Measurements from ENCODE around the gene TACR2.

Gene TACR2

GRCh38 chr10:69413221-69413865 is 3.4 kb downstream of the TACR2 start:
- no peak for TF ChIP-seq Cebpa-rat (IDR thresholded peaks at IDR 0.05)
- peaks cover 8% of the 10 kb centered on the region for H3K27me3 ChIP-seq
- H3K36me3 ChIP-seq = no peaks in the 10 kb centered on the region
- no peaks in the 10 kb centered on the region for H4K20me1 ChIP-seq
- H3K9me3 ChIP-seq = no peaks in the 10 kb centered on the region
- H3K4me3 ChIP-seq = no peak overlapping the region
- no peak overlapping the region for H3K4me2 ChIP-seq
- H3K27ac ChIP-seq = no peak overlapping the region
- H3K9ac ChIP-seq = no peak overlapping the region
- peaks cover 25% of the 10 kb centered on the region for H3K4me1 ChIP-seq

GRCh38 chr10:69412232-69412790 is 4.4 kb downstream of the TACR2 start:
- Histone ChIP-seq H3K4me2 (no peak overlapping the region), H3K36me3 (no peaks in the 10 kb centered on the region), H3K27me3 (peaks cover 8% of the 10 kb centered on the region), H3K9ac (no peak overlapping the region), H4K20me1 (no peaks in the 10 kb centered on the region), H3K4me1 (peaks cover 35% of the 10 kb centered on the region), H3K27ac (no peak overlapping the region), H3K9me3 (no peaks in the 10 kb centered on the region), H3K4me3 (no peak overlapping the region)
- TF ChIP-seq Cebpa-rat (IDR thresholded peaks at IDR 0.05) = no peak

GRCh38 chr10:69411476-69411875 is 5.2 kb downstream of the TACR2 start:
- no peak for TF ChIP-seq Cebpa-rat (IDR thresholded peaks at IDR 0.05)
- no peak overlapping the region for H3K27ac ChIP-seq
- H3K9ac ChIP-seq = no peak overlapping the region
- H3K27me3 ChIP-seq = peaks cover 8% of the 10 kb centered on the region
- no peak overlapping the region for H3K4me2 ChIP-seq
- H3K4me3 ChIP-seq = no peak overlapping the region
- no peaks in the 10 kb centered on the region for H3K36me3 ChIP-seq
- no peaks in the 10 kb centered on the region for H3K9me3 ChIP-seq
- H4K20me1 ChIP-seq = no peaks in the 10 kb centered on the region
- peaks cover 36% of the 10 kb centered on the region for H3K4me1 ChIP-seq

- no peak overlapping the region for H3K4me3 ChIP-seq
- peaks cover 41% of the 10 kb centered on the region for H3K4me1 ChIP-seq
- no peak overlapping the region for H3K9ac ChIP-seq
- no peaks in the 10 kb centered on the region for H4K20me1 ChIP-seq
- H3K36me3 ChIP-seq = no peaks in the 10 kb centered on the region
- TF ChIP-seq Cebpa-rat (IDR thresholded peaks at IDR 0.05) = no peak
- no peak overlapping the region for H3K27ac ChIP-seq
- H3K9me3 ChIP-seq = no peaks in the 10 kb centered on the region
- H3K27me3 ChIP-seq = peaks cover 8% of the 10 kb centered on the region
- H3K4me2 ChIP-seq = peak overlapping the region; percentile 85
Observed at GRCh38 chr10:69410487-69410886, 6.2 kb downstream of the TACR2 start.

- Histone ChIP-seq H3K4me3 (no peak overlapping the region), H4K20me1 (no peaks in the 10 kb centered on the region), H3K4me1 (peaks cover 41% of the 10 kb centered on the region), H3K27ac (no peak overlapping the region), H3K9me3 (no peaks in the 10 kb centered on the region), H3K4me2 (peak overlapping the region; percentile 85), H3K9ac (no peak overlapping the region), H3K36me3 (no peaks in the 10 kb centered on the region), H3K27me3 (peaks cover 8% of the 10 kb centered on the region)
- TF ChIP-seq Cebpa-rat (IDR thresholded peaks at IDR 0.05) = no peak
Observed at GRCh38 chr10:69409968-69410367, 6.8 kb downstream of the TACR2 start.

- no peaks in the 10 kb centered on the region for H4K20me1 ChIP-seq
- peak overlapping the region; percentile 85 for H3K4me2 ChIP-seq
- no peaks in the 10 kb centered on the region for H3K36me3 ChIP-seq
- peak overlapping the region; percentile 62 for H3K4me3 ChIP-seq
- H3K27me3 ChIP-seq = peaks cover 8% of the 10 kb centered on the region
- TF ChIP-seq Cebpa-rat (IDR thresholded peaks at IDR 0.05) = no peak
- H3K9me3 ChIP-seq = no peaks in the 10 kb centered on the region
- peak overlapping the region; percentile 51 for H3K9ac ChIP-seq
- H3K27ac ChIP-seq = peak overlapping the region; percentile 66
- H3K4me1 ChIP-seq = peaks cover 41% of the 10 kb centered on the region
Observed at GRCh38 chr10:69409176-69409495, 7.6 kb downstream of the TACR2 start.

- no peaks in the 10 kb centered on the region for H3K36me3 ChIP-seq
- no peaks in the 10 kb centered on the region for H4K20me1 ChIP-seq
- H3K4me2 ChIP-seq = peak overlapping the region; percentile 85
- H3K27ac ChIP-seq = peak overlapping the region; percentile 66
- peaks cover 41% of the 10 kb centered on the region for H3K4me1 ChIP-seq
- H3K27me3 ChIP-seq = peaks cover 8% of the 10 kb centered on the region
- H3K4me3 ChIP-seq = peak overlapping the region; percentile 62
- H3K9ac ChIP-seq = peak overlapping the region; percentile 51
- H3K9me3 ChIP-seq = no peaks in the 10 kb centered on the region
- no peak for TF ChIP-seq Cebpa-rat (IDR thresholded peaks at IDR 0.05)
Observed at GRCh38 chr10:69408318-69409175, 8.2 kb downstream of the TACR2 start.

- no peak overlapping the region for H3K9ac ChIP-seq
- H3K4me1 ChIP-seq = peaks cover 41% of the 10 kb centered on the region
- H3K9me3 ChIP-seq = no peaks in the 10 kb centered on the region
- H3K4me3 ChIP-seq = no peak overlapping the region
- H3K27me3 ChIP-seq = peaks cover 8% of the 10 kb centered on the region
- peak overlapping the region; percentile 79 for H3K4me2 ChIP-seq
- H3K27ac ChIP-seq = no peak overlapping the region
- TF ChIP-seq Cebpa-rat (IDR thresholded peaks at IDR 0.05) = no peak
- H4K20me1 ChIP-seq = no peaks in the 10 kb centered on the region
- peaks cover 5% of the 10 kb centered on the region for H3K36me3 ChIP-seq
Observed at GRCh38 chr10:69407621-69408301, 9.0 kb downstream of the TACR2 start.

GRCh38 chr10:69406816-69407580 is 9.7 kb downstream of the TACR2 start:
- H3K9me3 ChIP-seq = no peaks in the 10 kb centered on the region
- no peak overlapping the region for H3K9ac ChIP-seq
- no peak overlapping the region for H3K4me3 ChIP-seq
- peaks cover 41% of the 10 kb centered on the region for H3K4me1 ChIP-seq
- H4K20me1 ChIP-seq = no peaks in the 10 kb centered on the region
- no peak overlapping the region for H3K27ac ChIP-seq
- peaks cover 11% of the 10 kb centered on the region for H3K36me3 ChIP-seq
- no peak overlapping the region for H3K4me2 ChIP-seq
- H3K27me3 ChIP-seq = peaks cover 4% of the 10 kb centered on the region
- TF ChIP-seq Cebpa-rat (IDR thresholded peaks at IDR 0.05) = no peak

Measured in BLaER1 (cell line).